Epidermal melanocyte (primary cell): ENCODE results near the gene RPSA.
A peak's percentile ranks its signal among the peaks of the same experiment; 100 is the strongest.
"Not testable (repeated sequence)": the region's sequence is repeated elsewhere in the genome, so short reads cannot be mapped to it uniquely, and the experiment has no call there.

Source experiments
- DNase-seq: peaks from one replicate; pipeline ENCODE4 v3.0.0; 2011; ENCODE audit warnings: low spot score; ENCODE audit not compliant: insufficient read length

RPSA gene

GRCh38 chr3:39406368-39407258 lies at the start of gene RPSA:
Gene RPSA (plus strand): TSS chr3:39406720. CDS start chr3:39407654, 934 bp downstream.
- DNase-seq: peak; percentile 93

- no peak for DNase-seq
These were observed 48.2 kb upstream of the RPSA start for GRCh38 chr3:39358333-39358732.

- no peak for DNase-seq
These were observed 45.1 kb upstream of the RPSA start for GRCh38 chr3:39361252-39361927.

GRCh38 chr3:39362192-39362591 lies 44.3 kb upstream of the RPSA start:
- no peak for DNase-seq

GRCh38 chr3:39362812-39363211 lies 43.7 kb upstream of the RPSA start:
- no peak for DNase-seq

GRCh38 chr3:39370450-39370849 lies 36.1 kb upstream of the RPSA start:
- not testable (repeated sequence) for DNase-seq

GRCh38 chr3:39372833-39373232 lies 33.7 kb upstream of the RPSA start:
- no peak for DNase-seq

GRCh38 chr3:39376959-39377634 lies 29.4 kb upstream of the RPSA start:
- DNase-seq: no peak

- no peak for DNase-seq
These were observed 28.4 kb upstream of the RPSA start for GRCh38 chr3:39378088-39378487.

GRCh38 chr3:39378957-39379777 lies 27.4 kb upstream of the RPSA start:
- DNase-seq: no peak

GRCh38 chr3:39379778-39380155 lies 26.8 kb upstream of the RPSA start:
- DNase-seq: no peak

GRCh38 chr3:39381432-39381831 lies 25.1 kb upstream of the RPSA start:
- no peak for DNase-seq

GRCh38 chr3:39383045-39383880 lies 23.3 kb upstream of the RPSA start, which contains the start of gene SLC25A38:
Gene SLC25A38 (plus strand): TSS chr3:39383370. CDS start chr3:39383725, 355 bp downstream.
- peak; percentile 71 for DNase-seq

- DNase-seq: peak; percentile 97
These were observed 22.4 kb upstream of the RPSA start for GRCh38 chr3:39383881-39384664.

GRCh38 chr3:39384665-39385000 lies 21.9 kb upstream of the RPSA start:
- DNase-seq: no peak

- DNase-seq: no peak
These were observed 20.9 kb upstream of the RPSA start for GRCh38 chr3:39385456-39386090.

GRCh38 chr3:39386318-39386717 lies 20.2 kb upstream of the RPSA start:
- no peak for DNase-seq

GRCh38 chr3:39387411-39387975 lies 19.0 kb upstream of the RPSA start:
- DNase-seq: no peak

GRCh38 chr3:39388153-39388552 lies 18.4 kb upstream of the RPSA start:
- DNase-seq: no peak
